Thyroid gland (tissue), 4 donors: ENCODE measurements around the gene MLH1.

ENCODE experiments used
- POLR2A ChIP-seq, 2 donors: fragments of 450-650 bp; IDR thresholded peaks; one replicate each; pipeline ENCODE4 v1.6.1; 2017; ENCODE audit warnings: antibody characterized with exemption in 2 of 2, mild to moderate bottlenecking in 2 of 2, moderate library complexity in 1 of 2
- TF ChIP-seq, protein P1 (sequence below), 6 experiments: fragments of 200-600 bp in 3 of 6; fragments of 450-650 bp in 3 of 6; sonication (generic) in 3 of 6; IDR thresholded peaks; one replicate each; pipeline ENCODE4 v1.5.1; 2016 to 2019; ENCODE audit warnings: antibody characterized with exemption in 6 of 6, mild to moderate bottlenecking in 2 of 6, inconsistent platforms in 1 of 6, moderate library complexity in 1 of 6

DNA sequence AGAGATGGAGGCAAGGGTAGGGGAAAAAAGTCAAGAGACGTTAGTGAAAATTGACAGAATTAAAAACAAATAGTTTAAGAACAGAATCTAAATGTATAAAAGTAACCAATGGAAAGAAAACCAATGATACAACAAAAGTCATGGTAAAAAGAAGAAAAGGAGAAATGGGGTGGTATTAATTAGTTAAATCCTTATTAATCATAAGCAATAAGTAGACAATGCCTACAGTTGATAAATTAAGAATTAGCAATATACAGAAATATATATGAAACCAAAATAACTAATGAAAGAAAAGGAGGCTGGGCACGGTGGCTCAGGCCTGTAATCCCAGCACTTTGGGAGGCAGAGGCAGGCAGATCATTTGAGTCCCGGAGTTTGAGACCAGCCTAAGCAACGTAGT, 24.2 kb upstream of the MLH1 start:
- TF ChIP-seq, protein P1, sequence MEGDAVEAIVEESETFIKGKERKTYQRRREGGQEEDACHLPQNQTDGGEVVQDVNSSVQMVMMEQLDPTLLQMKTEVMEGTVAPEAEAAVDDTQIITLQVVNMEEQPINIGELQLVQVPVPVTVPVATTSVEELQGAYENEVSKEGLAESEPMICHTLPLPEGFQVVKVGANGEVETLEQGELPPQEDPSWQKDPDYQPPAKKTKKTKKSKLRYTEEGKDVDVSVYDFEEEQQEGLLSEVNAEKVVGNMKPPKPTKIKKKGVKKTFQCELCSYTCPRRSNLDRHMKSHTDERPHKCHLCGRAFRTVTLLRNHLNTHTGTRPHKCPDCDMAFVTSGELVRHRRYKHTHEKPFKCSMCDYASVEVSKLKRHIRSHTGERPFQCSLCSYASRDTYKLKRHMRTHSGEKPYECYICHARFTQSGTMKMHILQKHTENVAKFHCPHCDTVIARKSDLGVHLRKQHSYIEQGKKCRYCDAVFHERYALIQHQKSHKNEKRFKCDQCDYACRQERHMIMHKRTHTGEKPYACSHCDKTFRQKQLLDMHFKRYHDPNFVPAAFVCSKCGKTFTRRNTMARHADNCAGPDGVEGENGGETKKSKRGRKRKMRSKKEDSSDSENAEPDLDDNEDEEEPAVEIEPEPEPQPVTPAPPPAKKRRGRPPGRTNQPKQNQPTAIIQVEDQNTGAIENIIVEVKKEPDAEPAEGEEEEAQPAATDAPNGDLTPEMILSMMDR (IDR thresholded peaks at IDR 0.05) = no peak
- TF ChIP-seq POLR2A (IDR thresholded peaks at IDR 0.05) = no peak
